Thyroid gland (tissue), 4 donors: Measurements from ENCODE around the gene RFX4.

Source experiments
- POLR2A ChIP-seq, 2 donors: fragments of 450-650 bp; IDR thresholded peaks; one replicate each; pipeline ENCODE4 v1.6.1; 2017; ENCODE audit warnings: antibody characterized with exemption in 2 of 2, mild to moderate bottlenecking in 2 of 2, moderate library complexity in 1 of 2
- TF ChIP-seq, protein P1 (sequence below), 6 experiments: fragments of 200-600 bp in 3 of 6; fragments of 450-650 bp in 3 of 6; sonication (generic) in 3 of 6; IDR thresholded peaks; one replicate each; pipeline ENCODE4 v1.5.1; 2016 to 2019; ENCODE audit warnings: antibody characterized with exemption in 6 of 6, mild to moderate bottlenecking in 2 of 6, inconsistent platforms in 1 of 6, moderate library complexity in 1 of 6

DNA sequence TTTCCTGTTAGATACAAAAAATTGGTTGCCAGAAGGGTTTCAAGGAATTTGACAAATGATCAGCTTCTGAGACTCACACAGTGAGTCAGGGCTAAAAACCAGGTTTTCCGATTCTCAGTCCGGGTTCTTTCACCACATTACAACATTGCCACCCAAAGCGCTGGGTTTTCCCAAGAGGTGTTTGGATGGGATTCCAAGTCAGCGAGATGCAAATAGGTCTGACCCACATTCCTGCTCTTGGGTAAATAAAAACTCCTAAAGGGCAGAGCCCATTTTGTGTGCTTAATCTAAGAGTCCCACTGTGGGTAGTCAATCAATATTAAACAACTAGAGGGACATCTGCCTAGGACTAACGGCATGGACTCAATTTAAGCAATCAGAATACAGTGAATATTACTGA is 186.3 kb downstream of the RFX4 start:
- no peak for TF ChIP-seq POLR2A (IDR thresholded peaks at IDR 0.05)
- TF ChIP-seq, protein P1, sequence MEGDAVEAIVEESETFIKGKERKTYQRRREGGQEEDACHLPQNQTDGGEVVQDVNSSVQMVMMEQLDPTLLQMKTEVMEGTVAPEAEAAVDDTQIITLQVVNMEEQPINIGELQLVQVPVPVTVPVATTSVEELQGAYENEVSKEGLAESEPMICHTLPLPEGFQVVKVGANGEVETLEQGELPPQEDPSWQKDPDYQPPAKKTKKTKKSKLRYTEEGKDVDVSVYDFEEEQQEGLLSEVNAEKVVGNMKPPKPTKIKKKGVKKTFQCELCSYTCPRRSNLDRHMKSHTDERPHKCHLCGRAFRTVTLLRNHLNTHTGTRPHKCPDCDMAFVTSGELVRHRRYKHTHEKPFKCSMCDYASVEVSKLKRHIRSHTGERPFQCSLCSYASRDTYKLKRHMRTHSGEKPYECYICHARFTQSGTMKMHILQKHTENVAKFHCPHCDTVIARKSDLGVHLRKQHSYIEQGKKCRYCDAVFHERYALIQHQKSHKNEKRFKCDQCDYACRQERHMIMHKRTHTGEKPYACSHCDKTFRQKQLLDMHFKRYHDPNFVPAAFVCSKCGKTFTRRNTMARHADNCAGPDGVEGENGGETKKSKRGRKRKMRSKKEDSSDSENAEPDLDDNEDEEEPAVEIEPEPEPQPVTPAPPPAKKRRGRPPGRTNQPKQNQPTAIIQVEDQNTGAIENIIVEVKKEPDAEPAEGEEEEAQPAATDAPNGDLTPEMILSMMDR (IDR thresholded peaks at IDR 0.05) = no peak
